ES-I3 (cell line): ENCODE measurements around the gene LRRN4CL.
A peak's percentile ranks its signal among the peaks of the same experiment; 100 is the strongest.

Source experiments
- H3K36me3 ChIP-seq: 2 replicates; pipeline ENCODE4 v1.6.1; 2013; ENCODE audit warnings: mild to moderate bottlenecking, low read length, control low read depth, moderate library complexity; ENCODE audit not compliant: insufficient read depth
- H3K4me1 ChIP-seq: 2 replicates; pipeline ENCODE4 v1.6.1; 2013; ENCODE audit warnings: mild to moderate bottlenecking, control low read depth, low read length; ENCODE audit not compliant: insufficient read depth
- H3K9ac ChIP-seq: 2 replicates; pipeline ENCODE4 v1.6.1; 2013; ENCODE audit warnings: low read depth, mild to moderate bottlenecking, low read length, moderate library complexity
- H3K9me3 ChIP-seq: 2 replicates; pipeline ENCODE4 v1.6.1; 2013; ENCODE audit warnings: mild to moderate bottlenecking, low read length, moderate library complexity; ENCODE audit not compliant: control insufficient read depth, insufficient read depth

Gene LRRN4CL

DNA sequence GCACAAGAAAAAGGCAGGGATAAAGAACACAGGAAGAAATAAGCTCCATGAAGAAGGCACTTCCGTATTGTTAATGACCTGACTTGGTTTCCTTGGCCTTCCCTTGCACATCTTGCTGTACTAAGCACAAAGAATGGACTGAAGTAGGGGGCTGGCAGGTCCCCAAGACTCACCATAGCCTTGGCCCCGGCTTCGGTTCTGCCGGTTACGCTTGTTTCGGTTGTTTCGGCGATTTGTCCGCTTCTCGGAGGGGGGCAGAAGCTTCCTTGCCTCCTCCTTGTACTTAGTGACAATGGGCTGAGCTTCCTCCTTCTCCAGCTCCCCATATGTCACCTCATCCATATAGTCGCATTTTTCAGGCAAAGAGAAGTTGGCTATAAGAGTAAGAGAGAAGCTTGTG, 27.5 kb upstream of the LRRN4CL start:
- H3K36me3 ChIP-seq: peaks cover 45% of the 10 kb centered on the region
- H3K4me1 ChIP-seq: no peaks in the 10 kb centered on the region
- H3K9me3 ChIP-seq: no peaks in the 10 kb centered on the region
- H3K9ac ChIP-seq: no peak overlapping the region

DNA sequence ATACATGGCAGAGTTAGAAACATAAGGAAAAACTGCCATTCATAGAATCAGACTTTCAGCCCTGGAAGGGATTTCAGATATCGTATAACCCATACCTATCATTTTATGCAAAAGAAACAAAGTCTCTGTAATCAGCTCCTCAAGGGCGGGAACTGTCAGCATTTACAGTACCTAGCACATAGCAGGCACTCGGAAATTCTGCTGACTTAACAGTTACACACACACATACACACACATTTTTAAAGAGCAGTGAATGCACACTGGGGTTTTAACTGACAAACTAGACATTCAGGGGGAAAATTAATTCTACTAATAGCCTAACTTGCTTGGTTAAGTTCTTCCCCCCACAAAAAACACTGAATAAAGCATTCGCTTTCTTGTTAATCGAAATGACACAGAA, 26.9 kb upstream of the LRRN4CL start:
- Histone ChIP-seq H3K9ac (no peak overlapping the region), H3K9me3 (no peaks in the 10 kb centered on the region), H3K4me1 (no peaks in the 10 kb centered on the region), H3K36me3 (peaks cover 39% of the 10 kb centered on the region)

DNA sequence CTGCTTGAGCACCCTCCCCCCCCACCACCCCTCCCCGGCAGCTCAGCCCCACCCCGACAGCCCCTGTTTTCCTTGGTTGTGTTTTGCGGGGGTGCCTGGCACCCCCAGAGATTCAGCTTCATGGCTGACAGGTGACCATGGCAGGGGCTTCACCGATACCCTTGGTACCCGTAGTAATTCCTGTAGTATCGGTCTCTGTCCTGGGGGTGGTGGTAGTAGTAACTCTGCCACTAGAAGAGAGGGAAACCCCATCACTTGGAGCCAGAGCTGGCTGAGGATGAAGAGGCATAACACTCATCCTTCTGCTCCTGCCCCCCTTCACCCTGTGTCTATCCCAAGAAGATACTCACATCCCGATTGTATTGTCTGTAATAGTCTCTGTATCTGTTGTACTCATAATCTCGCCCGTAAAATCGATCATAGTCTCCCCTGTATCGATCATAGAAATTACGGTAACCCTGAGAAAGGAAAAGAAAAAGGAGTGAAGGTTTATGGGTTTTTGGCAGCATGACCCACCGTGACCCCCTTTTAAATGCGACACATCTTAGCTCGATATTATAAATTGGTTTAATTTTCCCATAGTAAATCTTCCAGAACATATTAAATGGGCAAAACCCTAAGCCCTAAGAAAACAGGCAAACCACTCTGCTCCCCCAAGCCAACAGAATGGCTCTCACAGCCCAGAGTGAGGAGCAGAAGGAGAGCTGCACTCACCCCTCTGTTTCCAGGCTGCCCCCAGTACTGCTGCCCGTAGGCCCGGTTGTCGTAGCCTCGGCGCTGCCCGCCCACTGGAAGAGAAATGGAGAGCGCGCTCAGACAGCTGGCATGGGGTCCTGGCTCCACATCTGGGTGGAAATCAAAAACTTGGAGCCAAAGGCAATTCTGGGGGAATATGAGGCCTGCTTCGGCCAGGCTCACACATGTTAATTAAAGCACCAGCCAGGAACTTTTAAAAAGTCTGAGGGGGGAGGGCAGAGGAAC, 26.1 kb upstream of the LRRN4CL start:
- H3K9ac ChIP-seq: no peak overlapping the region
- peaks cover 34% of the 10 kb centered on the region for H3K36me3 ChIP-seq
- no peaks in the 10 kb centered on the region for H3K4me1 ChIP-seq
- H3K9me3 ChIP-seq: no peaks in the 10 kb centered on the region

DNA sequence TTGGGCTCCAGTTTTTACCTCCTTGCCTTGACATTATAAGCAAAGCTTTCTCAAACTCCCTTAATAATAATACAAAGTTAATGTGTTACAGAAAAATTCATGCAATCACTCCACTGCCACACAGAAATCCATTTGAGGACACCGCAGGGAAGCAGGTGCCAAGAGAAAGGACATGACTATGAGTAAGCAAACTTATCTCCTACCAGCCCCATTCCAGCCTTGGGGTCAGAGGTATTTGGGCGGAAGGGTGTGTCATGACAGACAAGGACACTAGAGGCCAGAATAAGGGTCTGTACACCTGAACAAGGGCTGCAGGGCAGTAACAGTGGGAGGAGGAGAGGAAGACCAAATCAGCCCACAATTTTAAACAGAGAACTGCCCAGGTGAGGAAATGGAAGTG, 24.0 kb upstream of the LRRN4CL start:
- Histone ChIP-seq H3K9me3 (no peaks in the 10 kb centered on the region), H3K4me1 (no peaks in the 10 kb centered on the region), H3K9ac (no peak overlapping the region), H3K36me3 (peaks cover 23% of the 10 kb centered on the region)

DNA sequence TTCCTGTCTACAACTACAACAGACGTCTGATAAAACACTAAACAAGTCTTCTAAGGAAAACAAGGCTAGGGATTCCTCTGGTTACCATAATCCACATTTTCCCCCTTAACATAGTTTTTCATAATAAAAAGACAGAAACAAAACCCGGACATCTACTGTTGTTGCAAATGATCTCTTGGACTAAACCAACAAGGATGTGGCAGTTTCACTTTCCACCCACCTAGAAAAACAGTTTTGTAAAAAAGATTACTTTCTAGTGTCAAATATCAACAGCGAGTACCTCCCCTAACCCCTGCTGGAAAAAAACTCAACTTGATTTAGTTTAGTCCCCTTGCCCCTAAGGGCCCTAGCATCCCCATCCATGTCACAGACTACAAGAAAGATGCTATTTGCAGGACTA, 23.5 kb upstream of the LRRN4CL start:
- Histone ChIP-seq H3K4me1 (no peaks in the 10 kb centered on the region), H3K9me3 (no peaks in the 10 kb centered on the region), H3K9ac (no peak overlapping the region), H3K36me3 (peaks cover 23% of the 10 kb centered on the region)

DNA sequence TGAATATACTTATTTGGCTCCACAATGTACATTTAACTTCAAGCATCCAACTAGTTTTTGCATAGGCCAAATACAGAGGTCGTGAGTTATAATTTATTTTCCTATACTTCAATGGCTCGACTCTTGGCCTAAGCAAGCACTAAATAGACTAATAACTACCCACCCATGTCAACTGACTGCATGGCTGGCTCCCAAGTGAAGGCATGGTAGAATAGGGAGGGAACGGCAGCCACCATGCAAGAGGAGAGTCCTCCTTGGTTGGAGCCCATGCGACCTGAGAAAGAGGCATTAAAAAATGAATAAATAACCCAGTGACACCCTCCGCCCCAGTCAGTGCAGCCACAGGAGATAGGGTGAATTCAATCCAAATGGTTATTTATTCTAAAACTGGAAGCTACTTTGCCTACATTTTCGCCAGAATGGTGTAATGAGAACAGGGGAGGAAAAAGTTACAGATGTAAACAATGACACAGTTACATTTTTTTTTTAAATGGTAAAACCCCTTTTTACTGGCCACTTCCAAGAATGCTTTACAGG, 23.0 kb upstream of the LRRN4CL start:
- Histone ChIP-seq H3K9me3 (no peaks in the 10 kb centered on the region), H3K9ac (no peak overlapping the region), H3K36me3 (peaks cover 23% of the 10 kb centered on the region), H3K4me1 (no peaks in the 10 kb centered on the region)

DNA sequence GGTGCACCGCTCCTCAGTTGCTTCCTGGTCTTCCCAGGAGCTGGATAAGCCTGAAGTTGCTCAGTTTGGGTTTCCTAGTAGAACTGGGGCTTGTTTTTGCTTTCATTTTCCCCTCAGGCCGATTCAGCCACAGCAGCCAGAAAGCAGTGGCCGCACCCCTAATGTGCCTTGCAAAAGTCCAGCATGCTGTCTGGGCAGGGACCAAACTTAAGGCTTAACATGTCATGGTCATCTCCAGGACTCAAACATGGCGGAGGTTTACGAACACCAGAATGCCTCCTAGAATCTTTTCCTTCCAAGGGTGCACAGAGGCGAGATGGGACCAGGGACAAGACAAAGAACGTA, 20.6 kb upstream of the LRRN4CL start:
- Histone ChIP-seq H3K9me3 (no peaks in the 10 kb centered on the region), H3K36me3 (peaks cover 3% of the 10 kb centered on the region), H3K9ac (peak overlapping the region; percentile 89), H3K4me1 (no peaks in the 10 kb centered on the region)

DNA sequence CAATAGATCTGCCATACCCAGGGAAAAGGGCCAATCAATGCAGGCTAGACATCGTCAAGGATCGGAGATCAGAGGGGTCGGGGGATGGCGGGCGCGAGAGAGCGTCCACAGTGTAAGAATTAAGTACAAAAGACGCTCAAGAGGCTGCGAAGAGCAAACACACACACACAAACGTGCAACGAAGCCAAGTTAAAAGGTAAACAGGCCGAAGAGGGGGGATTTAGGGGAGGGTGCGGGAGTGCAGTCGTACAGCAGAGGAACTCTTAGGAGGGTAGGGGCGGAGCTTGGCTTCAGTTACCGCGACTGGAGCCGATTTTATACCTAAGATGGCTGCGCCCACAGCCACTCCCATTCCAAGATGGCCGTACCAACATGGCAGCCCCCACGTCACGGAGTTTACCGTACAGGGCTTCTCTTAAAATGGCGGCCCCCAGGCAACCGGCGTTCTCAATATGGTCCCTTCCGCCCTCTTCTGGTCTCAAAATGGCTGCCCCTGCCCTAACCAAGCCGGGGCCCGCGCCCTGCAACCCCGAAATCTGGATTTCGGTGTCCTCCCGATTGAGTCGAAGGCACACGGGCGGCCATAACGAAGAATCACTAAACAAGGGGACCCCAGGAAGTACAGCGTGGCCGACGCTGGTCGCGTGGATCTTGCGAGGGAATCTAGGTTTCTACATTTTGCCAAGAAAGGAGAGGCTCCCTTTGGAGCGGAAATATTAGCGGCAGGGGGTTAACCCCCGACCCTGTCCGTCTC, 20.1 kb upstream of the LRRN4CL start:
- Histone ChIP-seq H3K4me1 (no peaks in the 10 kb centered on the region), H3K9me3 (no peaks in the 10 kb centered on the region), H3K9ac (peak overlapping the region; percentile 89), H3K36me3 (no peaks in the 10 kb centered on the region; the same call in 1 of the 2 replicates)

DNA sequence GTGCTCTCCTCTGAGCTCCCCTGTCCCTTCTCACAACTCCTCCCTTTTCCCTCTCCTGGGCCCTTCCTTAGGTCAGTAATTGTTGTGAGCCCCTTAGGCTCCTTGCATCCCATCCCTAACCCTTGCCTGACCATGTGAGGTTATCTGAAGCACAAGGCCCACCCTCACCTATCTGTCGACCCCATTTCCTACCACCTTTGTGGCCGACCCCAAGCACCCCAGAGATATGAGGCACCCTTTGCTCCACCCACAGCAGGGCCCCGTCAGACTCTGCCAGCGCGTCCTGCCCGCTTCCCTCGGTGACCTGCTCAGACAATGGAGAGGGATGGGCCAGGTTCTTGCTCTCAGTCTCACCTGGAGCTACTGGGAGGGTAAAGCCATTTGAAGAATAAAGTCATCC, 19.5 kb upstream of the LRRN4CL start:
- Histone ChIP-seq H3K9me3 (no peaks in the 10 kb centered on the region), H3K36me3 (no peaks in the 10 kb centered on the region), H3K4me1 (no peaks in the 10 kb centered on the region), H3K9ac (peak overlapping the region; percentile 89)

DNA sequence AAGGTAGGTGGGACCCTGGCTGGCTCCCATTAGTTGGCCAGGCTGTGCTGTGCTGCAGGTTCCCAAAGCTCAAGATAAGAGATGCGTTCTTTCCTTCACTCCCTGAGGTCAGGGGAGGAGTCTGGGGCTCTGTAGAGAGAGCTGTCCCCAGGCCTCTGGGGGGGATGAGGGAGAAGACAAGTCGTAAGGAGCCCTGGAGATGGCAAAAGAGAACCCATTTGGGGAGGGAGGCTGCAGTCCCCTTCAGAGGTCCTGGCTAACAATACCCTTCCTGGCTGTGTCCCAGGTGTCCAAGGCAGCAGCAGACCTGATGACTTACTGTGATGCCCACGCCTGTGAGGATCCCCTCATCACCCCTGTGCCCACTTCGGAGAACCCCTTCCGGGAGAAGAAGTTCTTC, 19.1 kb upstream of the LRRN4CL start:
- Histone ChIP-seq H3K9me3 (no peaks in the 10 kb centered on the region), H3K4me1 (no peaks in the 10 kb centered on the region), H3K9ac (peak overlapping the region; percentile 89; the same call in 1 of the 2 replicates), H3K36me3 (no peaks in the 10 kb centered on the region)

DNA sequence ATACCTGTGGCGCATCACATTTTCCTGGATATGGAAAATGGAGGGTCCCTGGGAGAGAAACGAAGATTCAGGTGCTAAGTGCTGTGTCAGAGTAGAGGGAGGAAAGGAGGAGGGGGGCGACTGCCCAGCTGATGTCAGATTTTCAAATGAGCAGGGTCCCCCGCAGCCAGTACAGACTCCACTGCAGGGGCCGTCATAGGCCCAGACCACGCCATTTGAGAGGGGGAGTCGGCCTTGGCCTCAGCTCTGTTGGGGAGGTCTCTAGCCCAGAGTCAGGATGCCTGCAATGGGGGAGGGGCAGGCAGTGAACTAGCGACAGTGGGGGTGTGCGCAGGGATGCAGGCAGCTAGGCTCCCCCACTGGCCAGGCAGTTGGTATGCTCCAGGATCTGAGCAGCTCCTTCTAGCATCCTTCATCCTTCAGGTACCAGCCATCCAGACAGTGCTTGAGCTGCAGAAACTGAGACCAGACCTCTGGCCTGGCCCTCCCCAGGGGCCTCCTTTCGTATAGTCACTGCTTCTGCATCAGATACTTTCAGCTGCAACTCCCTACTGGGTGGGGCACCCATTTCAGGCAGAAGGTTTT, 18.0 kb upstream of the LRRN4CL start, which contains the start of the genes BSCL2 and GNG3:
Gene BSCL2, minus strand, starts transcription at position 148 of the 585 bp plus-strand sequence. CDS start 229 bp downstream, outside the sequence.
Gene GNG3, plus strand, starts transcription at position 400 of the 585 bp plus-strand sequence. CDS start 620 bp downstream, outside the sequence.
- no peaks in the 10 kb centered on the region for H3K9me3 ChIP-seq
- H3K36me3 ChIP-seq: no peaks in the 10 kb centered on the region
- peak within 1 kb of the TSS; percentile 70 for H3K9ac ChIP-seq
- no peaks in the 10 kb centered on the region for H3K4me1 ChIP-seq

DNA sequence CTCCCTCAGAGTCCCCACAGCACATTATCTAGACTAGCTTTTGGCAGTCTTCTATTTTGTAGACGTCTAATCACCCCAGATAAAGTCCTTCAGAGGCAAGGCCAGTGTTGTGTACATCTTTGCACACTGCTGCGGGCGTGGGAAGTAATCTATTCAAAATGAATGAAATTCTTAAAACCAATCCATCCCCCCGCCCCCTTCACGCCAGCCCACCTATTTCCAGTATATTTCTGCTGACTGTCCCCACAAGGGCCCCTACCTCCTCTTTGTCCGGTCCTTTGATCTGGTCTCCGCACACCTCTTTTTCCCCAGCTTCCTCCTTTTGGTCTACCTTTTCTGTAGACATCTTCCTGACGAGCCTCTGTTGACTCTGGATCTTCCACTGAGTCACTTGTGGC, 17.5 kb upstream of the LRRN4CL start:
- H3K9me3 ChIP-seq: no peaks in the 10 kb centered on the region
- H3K36me3 ChIP-seq: no peaks in the 10 kb centered on the region
- H3K9ac ChIP-seq: peak overlapping the region; percentile 70
- H3K4me1 ChIP-seq: no peaks in the 10 kb centered on the region

DNA sequence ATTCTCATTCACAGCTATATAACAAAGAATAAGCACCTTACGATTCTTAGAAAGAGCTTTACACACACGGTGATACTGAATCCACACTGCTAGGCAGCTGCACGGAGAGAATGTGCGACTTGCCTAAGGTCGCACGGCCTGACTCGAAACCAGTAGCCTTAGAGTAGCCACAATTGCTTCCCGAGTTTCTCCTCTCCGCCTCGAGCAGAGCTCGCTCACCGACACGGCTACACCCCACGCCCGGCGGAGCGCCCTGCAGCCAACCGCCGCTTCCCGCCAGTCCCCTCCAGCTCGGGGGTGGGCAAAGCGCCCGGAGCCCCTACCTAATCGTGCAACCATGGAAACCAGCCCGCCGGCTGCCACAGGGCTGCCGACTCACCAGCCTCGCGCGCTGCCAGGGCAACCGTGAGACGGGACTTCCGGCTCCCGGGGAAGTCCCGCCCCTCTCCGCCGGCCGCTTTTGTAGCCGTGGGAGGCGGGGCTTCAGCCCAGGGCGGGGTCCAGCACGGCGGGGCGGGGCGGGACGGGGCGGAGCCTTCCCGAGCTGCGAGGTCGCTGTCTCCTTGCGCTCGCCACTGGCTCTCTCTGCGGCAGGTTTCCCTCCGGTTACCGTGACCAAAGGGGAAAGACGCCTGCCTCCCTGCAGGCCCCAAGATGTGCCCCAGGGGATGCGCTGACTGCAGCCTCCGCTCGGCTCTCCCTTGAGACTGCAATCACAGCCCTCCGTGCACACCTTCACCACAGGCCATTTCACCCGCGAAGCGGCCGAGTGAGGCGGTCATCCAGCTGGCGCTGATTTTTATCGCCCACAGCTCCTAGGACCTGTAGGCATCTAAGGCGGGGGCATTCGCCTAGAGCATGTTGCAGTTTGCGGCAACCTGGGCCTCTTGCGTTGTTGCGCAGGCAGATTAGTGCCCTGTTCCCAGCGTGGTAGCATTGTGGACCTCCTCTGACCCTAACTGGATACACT, 16.8 kb upstream of the LRRN4CL start:
- no peaks in the 10 kb centered on the region for H3K4me1 ChIP-seq
- H3K9ac ChIP-seq: peak overlapping the region; percentile 74
- no peaks in the 10 kb centered on the region for H3K36me3 ChIP-seq
- no peaks in the 10 kb centered on the region for H3K9me3 ChIP-seq
